Measurements from ENCODE around the gene CDH6.

CDH6 gene

DNA sequence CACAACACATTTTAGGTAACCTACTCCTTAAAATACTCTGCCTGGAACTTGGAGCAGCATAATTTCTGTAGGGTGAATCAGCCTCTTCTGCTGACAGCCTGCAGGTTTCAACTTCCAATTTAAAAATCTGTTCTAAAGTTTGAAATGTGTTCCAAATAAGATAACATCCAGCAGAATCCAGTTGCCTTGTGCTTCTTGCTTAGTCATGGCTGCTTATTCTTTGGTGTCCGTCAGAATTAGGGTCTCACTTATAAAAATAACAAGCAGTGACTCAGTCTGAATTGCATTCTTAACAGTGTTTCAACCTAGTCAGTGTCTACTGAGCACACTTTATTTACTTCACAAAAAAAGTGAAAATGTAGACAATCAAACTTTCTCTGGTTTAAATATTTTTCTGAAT is 3.7 kb downstream of the CDH6 start:
- DNase-seq (ENCODE audit: low read depth in 3 of 3, low spot score in 1 of 3) = no peak

DNA sequence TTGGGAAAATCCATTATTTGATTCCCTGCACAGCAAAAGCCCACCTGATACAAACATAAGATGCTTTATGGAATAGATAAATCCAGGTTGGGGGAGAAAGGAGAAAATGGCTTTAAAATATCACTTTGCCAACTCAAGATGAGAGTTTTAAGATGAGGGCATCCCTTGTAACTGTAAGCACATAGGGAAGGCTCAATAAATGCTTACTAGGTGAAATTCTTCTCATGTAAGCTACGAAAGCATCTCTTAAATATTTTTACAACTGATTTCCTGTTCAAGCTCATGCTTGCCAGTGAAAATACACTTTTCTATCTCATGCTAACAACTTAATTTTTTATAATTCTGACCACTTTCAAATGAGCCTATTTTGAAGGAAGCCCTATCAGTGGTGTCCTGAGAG is 11.5 kb downstream of the CDH6 start:
- no peak for DNase-seq (ENCODE audit: low read depth in 3 of 3, low spot score in 1 of 3)

- DNase-seq (ENCODE audit: low read depth in 3 of 3, low spot score in 1 of 3) = no peak
These were observed 14.6 kb downstream of the CDH6 start for GRCh38 chr5:31208043-31208442.

DNA sequence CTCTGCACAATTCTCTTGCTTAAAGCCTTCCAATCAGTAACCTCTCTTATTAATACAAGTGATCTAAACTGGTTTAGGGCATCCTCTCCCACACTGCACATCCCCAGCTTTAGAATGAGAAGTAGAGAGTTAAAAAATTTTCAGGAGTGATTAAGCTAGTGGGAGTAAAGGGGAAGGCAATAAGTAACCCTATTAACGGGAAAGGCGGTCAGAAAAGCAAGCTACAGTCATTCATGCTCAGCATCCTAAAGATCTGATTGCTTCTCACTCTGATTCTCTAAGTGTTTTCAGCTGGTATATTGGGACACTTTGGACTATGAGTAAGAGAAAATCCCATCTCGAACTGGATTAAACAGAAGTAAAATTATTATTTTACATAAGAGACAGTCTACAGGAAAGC is 15.8 kb downstream of the CDH6 start:
- no peak for DNase-seq (ENCODE audit: low read depth in 3 of 3, low spot score in 1 of 3)

DNA sequence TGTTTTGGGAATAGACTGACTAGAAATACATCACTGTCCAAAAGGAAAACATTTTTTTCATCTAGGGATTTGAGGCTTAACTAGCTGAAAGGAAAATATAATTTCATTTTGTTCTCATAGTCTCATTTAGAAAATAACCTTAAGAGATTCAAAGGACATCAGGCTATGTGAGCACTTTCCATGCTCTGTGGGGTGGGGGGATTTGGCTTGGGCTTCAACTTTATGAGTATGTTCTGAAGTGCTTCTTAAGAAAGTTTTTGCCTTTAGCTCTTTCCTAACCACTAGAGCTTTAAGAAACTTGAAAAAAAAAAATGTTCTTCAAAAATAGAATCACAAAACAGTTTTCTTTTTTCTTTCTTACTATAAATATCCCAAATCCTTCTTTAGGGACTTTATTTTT is 17.6 kb downstream of the CDH6 start:
- DNase-seq (ENCODE audit: low read depth in 3 of 3, low spot score in 1 of 3) = no peak

- no peak for DNase-seq (ENCODE audit: low read depth in 3 of 3, low spot score in 1 of 3)
These were observed 19.8 kb downstream of the CDH6 start for GRCh38 chr5:31213257-31213656.

DNA sequence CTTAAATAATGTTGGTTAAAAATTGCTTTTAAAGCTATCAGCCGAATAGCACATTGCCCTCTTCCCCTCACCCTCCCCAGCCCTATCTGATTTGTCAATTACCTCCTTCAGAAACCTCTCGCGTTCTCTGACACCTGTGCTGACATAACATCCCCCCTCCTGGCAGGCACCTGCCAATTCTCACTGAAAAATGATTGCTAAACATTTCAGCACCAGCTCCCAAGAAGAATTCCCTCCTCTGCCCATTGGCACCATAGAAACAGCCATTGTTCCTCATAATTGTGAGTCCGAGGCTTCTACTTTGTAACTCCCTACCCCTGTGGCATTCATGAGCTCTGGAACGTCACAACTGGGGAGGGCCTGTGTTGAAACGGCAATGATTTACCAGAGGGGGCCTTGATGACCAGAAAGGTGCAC is 20.2 kb downstream of the CDH6 start:
- DNase-seq (ENCODE audit: low read depth in 3 of 3, low spot score in 1 of 3) = no peak

DNA sequence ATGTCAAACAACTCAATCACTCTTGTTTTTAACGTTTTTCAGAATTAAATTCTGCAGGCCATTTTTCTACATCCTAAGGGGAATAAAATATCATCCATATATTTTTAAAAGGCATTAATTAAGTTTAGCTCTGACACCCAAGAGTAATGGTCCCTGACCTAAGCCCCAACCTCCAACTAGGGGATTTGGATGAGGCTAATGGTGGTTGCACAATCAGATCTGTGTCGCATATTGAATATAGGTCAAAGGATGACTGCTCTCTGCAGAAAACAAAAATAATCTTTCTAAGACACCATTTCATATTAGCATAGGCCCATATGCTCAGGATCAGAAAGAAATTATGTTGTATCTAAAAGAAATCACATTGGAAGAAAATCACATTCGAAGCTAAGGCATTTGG is 20.7 kb downstream of the CDH6 start:
- DNase-seq (ENCODE audit: low read depth in 3 of 3, low spot score in 1 of 3) = no peak

DNA sequence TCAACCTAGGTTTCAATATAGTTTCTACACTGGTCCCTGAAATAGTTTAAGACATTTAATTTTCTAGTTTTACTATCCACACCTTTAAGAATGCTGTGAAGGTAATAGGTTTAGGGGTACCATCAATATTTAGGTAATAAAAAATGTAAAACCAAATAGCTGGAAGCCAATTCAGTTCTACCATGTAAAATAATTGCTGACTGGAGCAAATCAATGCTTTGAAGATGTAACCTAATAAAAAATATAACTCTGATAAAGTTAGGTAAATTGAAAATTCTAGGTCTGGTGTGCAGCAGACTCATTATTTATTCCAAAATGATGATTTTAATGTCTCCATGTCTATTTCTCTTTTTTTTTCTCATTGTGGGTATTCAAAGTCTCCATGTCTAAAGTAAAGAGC is 21.8 kb downstream of the CDH6 start:
- DNase-seq (ENCODE audit: low read depth in 3 of 3, low spot score in 1 of 3) = no peak

- no peak for DNase-seq (ENCODE audit: low read depth in 3 of 3, low spot score in 1 of 3)
These were observed 24.0 kb downstream of the CDH6 start for GRCh38 chr5:31217446-31217845.

- DNase-seq (ENCODE audit: low read depth in 3 of 3, low spot score in 1 of 3) = no peak
These were observed 25.5 kb downstream of the CDH6 start for GRCh38 chr5:31218978-31219377.

GRCh38 chr5:31221001-31221400 is 27.5 kb downstream of the CDH6 start:
- no peak for DNase-seq (ENCODE audit: low read depth in 3 of 3, low spot score in 1 of 3)

DNA sequence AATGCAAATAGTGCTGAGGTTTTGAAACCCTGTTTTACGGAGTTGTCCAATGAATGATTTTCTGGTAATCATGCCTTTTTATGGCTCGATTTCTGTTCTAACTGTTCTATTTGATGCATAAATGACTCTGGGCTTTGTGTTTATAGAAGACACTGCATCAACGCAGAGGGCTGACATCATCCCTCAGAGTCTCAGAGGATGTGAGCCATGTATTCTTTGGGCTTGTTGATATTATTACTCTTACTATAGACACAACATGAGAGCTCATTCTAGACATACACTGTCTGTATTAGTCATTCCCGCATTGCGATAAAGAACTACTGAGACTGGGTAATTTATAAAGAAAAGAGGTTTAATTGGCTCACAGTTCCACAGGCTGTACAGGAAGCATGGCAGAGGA is 31.6 kb downstream of the CDH6 start:
- DNase-seq (ENCODE audit: low read depth in 3 of 3, low spot score in 1 of 3) = no peak

- no peak for DNase-seq (ENCODE audit: low read depth in 3 of 3, low spot score in 1 of 3)
These were observed 32.1 kb downstream of the CDH6 start for GRCh38 chr5:31225613-31226012.

DNA sequence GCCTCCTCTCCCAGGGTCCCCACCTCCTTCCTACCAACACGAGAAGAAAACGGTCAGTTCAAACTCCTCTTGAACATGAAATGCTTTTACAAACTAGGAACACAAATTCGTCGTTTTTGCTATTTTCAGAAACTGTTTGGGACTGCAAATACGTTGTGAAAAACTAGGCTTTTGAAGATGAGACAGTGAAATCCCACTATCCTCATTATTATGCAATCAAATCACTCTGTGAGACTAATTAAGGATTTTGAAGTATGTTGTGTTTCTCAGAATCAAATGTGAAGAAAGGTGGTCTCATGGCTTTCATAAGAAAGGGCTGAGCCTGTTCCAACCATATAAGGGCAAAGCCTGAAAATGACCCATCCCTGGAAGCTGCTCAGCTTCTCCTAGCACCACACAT is 33.2 kb downstream of the CDH6 start:
- no peak for DNase-seq (ENCODE audit: low read depth in 3 of 3, low spot score in 1 of 3)

DNA sequence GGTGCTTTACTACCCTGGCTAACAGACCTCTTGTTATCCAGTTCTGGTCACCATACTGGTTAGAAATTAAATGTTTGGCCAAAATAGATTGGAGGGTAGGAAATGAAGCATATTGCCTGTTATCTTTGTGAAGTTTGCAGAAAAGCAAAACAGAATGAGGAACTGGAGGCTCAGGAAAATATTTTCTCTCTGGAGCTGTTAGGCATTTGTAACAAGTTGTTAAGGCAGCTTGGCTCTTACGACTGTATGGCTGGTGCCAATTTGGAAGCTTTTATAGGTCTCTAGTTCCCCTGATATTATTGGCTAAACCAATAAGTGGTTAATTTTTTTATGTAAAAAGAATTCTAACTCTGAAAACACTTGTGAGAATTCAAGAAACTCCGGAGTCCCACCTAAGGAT is 35.8 kb downstream of the CDH6 start:
- DNase-seq (ENCODE audit: low read depth in 3 of 3, low spot score in 1 of 3) = no peak

DNA sequence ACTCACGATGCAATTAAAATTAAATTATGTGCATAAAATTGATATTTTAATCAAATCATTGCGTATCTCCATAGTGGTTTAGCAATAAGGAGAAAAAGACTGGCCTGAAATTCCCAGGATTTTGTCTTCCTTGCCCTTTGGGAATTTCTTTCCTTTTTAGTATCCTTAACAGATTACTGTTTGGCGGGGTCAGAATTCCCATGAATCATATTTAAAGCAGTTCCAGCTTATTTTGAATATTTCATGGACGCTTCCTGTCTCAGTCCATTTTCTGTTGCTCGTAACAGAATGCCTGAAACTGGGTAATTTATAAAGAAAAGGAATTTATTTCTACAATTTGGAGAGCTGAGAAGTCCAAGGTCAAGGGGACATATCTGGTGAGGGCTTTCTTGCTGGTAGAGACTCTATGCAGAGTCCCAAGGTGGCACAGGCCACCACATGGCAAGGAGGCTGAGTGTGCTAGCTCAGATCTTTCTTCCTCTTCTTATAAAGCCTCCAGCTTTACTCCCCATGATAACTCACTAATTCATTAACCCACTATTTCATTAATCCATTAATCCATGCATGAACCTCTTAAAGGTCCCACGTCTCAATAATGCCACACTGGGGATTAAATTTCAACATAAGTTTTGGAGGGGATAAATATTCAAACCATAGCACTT is 37.8 kb downstream of the CDH6 start:
- no peak for DNase-seq (ENCODE audit: low read depth in 3 of 3, low spot score in 1 of 3)

DNA sequence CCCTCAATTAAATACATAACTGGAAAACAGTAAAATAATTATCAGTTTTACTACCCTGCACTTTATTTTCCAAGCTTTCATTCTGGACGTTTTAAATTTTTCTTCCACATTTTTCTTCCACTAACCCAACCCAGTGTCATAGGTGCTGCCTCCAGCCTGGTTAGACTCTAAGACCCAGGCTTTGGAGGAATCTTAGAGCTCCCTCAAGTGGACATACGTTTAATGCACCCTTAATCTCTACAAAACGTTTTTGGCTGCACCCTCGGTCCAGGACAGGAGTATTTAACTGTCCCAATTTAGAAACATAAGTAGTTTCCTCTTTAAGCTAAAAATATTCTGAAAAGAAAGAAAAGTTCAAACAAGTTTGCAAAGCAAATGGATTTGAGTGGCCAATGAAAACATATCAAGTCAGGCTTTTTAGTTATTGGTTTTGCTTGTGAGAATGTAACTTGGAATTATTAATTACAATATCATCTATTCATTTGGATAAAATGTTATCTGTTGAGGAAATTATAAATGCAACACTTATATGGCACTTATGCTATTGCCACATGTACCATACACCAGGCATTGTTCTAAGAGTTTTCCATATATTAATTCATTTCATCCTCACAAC is 38.9 kb downstream of the CDH6 start:
- no peak for DNase-seq (ENCODE audit: low read depth in 3 of 3, low spot score in 1 of 3)

- DNase-seq (ENCODE audit: low read depth in 3 of 3, low spot score in 1 of 3) = no peak
These were observed 41.9 kb downstream of the CDH6 start for GRCh38 chr5:31235381-31235780.

- no peak for DNase-seq (ENCODE audit: low read depth in 3 of 3, low spot score in 1 of 3)
These were observed 42.9 kb downstream of the CDH6 start for GRCh38 chr5:31236339-31236738.

DNA sequence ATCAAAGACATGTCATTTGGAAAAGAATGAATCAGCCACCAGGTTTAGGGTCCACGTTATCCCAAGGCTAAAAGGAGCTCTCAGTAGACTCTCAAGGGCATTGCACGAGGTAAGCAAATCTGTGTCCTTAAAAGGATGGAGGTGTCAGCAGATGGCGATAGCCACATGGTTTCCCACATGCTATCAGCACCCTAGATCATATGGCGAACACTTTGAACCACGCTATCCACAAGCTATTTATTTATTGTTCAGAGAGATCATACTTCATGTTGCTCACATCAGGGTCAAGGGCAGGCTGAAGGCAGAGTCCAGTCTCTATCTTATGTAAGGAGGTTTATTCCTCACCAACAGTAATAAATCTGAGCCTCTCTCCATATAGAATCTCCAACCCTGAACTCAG is 43.7 kb downstream of the CDH6 start:
- no peak for DNase-seq (ENCODE audit: low read depth in 3 of 3, low spot score in 1 of 3)

- DNase-seq (ENCODE audit: low read depth in 3 of 3, low spot score in 1 of 3) = no peak
These were observed 45.0 kb downstream of the CDH6 start for GRCh38 chr5:31238497-31238896.

GRCh38 chr5:31244921-31245320 is 51.4 kb downstream of the CDH6 start:
- no peak for DNase-seq (ENCODE audit: low read depth in 3 of 3, low spot score in 1 of 3)
